NT2/D1 (cell line): ENCODE data around the gene REPS1.

Experiments
- DNase-seq: peaks from one replicate; pipeline ENCODE4 v3.0.0-alpha.2; 2011; ENCODE audit warnings: low read depth, low spot score
- H3K27me3 ChIP-seq: 2 replicates; pipeline ENCODE4 v1.6.0; 2011; ENCODE audit warnings: mild to moderate bottlenecking; ENCODE audit not compliant: insufficient read length, insufficient read depth
- H3K36me3 ChIP-seq: 2 replicates; pipeline ENCODE4 v1.6.1; 2011; ENCODE audit warnings: mild to moderate bottlenecking, low read length, mixed read lengths; ENCODE audit not compliant: insufficient read depth, insufficient read length
- H3K4me1 ChIP-seq: 2 replicates; pipeline ENCODE4 v1.5.1; 2011; ENCODE audit not compliant: insufficient read depth, insufficient read length
- H3K4me3 ChIP-seq: 2 replicates; pipeline ENCODE4 v1.5.1; 2011; ENCODE audit warnings: low read depth; ENCODE audit not compliant: insufficient read length
- H3K9ac ChIP-seq: 2 replicates; pipeline ENCODE4 v1.6.0; 2011; ENCODE audit warnings: low read depth; ENCODE audit not compliant: insufficient read length
- H3K9me3 ChIP-seq: 2 replicates; pipeline ENCODE4 v1.5.1; 2011; ENCODE audit warnings: mild to moderate bottlenecking, low read length; ENCODE audit not compliant: insufficient read depth
- SUZ12 ChIP-seq: IDR thresholded peaks from 2 replicates; pipeline ENCODE4 v1.6.1; 2011; ENCODE audit not compliant: insufficient read length, insufficient read depth; ENCODE audit errors: extremely low read depth
- YY1 ChIP-seq: IDR thresholded peaks from 2 replicates; pipeline ENCODE4 v1.6.1; 2011; ENCODE audit not compliant: insufficient read length, insufficient read depth
- ZNF274 ChIP-seq: IDR thresholded peaks from 2 replicates; pipeline ENCODE4 v1.6.1; 2011; ENCODE audit warnings: mild to moderate bottlenecking, low read depth, low read length

REPS1 gene

DNA sequence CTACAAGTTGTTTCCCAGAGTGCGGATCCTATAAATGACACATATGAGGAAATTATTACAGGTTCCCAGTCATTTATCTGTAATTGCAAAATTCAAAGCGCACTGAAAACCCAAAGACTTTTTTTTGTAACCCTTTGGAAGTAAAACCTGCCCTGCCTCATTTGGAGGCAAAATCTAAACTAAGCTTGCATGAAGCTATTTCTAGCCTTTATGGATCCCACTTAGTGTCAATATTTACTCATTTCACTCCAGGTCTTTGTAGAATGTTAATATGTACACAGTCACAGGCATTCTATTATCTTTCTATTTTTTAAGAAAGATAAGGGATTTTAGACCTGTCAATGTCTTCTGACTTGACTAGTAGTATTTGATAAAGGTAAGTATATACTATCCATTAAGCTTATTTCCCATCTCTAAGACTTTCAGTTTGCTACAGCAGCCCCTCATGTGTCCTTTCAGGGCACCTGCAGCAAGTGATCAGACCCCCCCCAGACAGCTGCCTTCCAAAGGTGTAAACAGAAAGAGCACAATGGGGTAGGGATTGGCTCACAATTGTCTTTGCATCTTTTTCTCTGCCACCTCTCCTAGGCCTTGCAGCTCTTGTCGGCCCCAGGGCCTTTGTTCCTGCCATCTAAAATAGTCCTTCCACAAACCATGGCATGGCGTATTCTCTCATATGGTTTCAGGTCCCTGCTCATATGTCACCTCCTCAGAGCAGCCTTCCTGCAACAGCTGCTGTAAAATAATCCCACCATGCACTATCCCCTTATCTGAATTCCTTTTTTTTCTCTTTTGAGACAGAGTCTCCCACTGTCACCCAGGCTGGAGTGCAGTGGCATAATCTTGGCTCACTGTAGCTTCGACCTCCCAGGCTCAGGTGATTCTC, 1.3 kb upstream of the REPS1 start:
- Histone ChIP-seq H3K36me3 (no peaks in the 10 kb centered on the region), H3K9me3 (no peaks in the 10 kb centered on the region), H3K27me3 (no peaks in the 10 kb centered on the region), H3K9ac (no peak overlapping the region), H3K4me1 (no peaks in the 10 kb centered on the region), H3K4me3 (no peak overlapping the region)
- TF ChIP-seq YY1: no peak
- TF ChIP-seq ZNF274: no peak
- TF ChIP-seq SUZ12: no peak
- no peak for DNase-seq

DNA sequence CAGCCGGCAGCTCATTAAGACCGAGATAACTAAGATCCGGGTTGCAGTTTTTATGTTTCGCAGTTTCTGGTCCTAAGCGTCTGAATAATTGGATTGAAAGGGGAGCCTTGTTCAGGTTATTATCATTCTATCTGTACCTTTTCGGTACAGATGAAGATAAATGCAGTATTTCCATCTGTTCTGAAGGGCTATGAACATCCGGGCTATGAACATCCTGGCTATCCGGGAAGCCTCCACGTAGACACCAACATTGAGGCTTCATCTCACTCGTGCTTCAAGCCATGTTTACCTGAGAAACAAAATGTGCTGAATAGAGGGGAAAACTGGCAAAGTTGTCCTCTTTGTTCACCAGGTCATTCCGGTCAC, 399 bp upstream of the REPS1 start:
- no peak for DNase-seq
- H3K36me3 ChIP-seq: no peaks in the 10 kb centered on the region
- H3K4me1 ChIP-seq: no peaks in the 10 kb centered on the region
- no peaks in the 10 kb centered on the region for H3K9me3 ChIP-seq
- H3K9ac ChIP-seq: peak overlapping the region; percentile 32
- H3K27me3 ChIP-seq: no peaks in the 10 kb centered on the region
- TF ChIP-seq YY1 (no peak), SUZ12 (no peak), ZNF274 (no peak)
- H3K4me3 ChIP-seq: no peak overlapping the region

DNA sequence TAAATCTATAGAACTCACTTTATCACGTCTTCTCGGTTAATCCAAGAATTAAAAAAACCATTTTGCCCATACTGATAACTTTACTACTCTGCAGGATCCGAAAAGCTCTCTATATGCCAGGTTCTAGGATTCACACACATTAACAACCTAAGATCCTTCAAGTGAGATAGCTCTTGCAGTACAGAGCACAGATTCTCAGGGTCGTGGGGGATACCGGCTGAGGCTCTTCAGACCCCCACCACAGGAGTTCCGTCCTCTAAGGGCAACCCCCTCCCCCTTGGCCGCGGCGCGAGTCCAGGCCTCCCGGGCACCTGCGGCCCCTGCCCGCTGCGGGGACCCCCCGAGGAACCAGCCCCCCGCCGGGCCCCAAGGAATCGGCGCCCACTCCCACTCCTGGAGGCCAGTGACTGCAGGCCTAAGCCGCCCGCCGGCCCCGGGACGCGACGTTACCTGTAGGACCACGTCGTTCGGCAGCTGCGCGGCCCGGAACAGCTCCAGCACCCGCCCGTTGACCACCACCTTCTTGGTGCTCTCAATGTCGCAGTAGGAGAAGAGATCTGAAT, 892 bp downstream of the REPS1 start:
- no peak for DNase-seq
- TF ChIP-seq YY1 (no peak), ZNF274 (no peak), SUZ12 (no peak)

GRCh38 chr6:138986578-138986977, 1.5 kb downstream of the REPS1 start:
- H3K4me1 ChIP-seq: no peaks in the 10 kb centered on the region
- H3K9ac ChIP-seq: peak overlapping the region; percentile 92
- no peaks in the 10 kb centered on the region for H3K9me3 ChIP-seq
- DNase-seq: no peak
- H3K36me3 ChIP-seq: no peaks in the 10 kb centered on the region
- H3K4me3 ChIP-seq: peak overlapping the region; percentile 88
- H3K27me3 ChIP-seq: no peaks in the 10 kb centered on the region
- TF ChIP-seq SUZ12: no peak
- no peak for TF ChIP-seq ZNF274
- no peak for TF ChIP-seq YY1

More for the DNA sequence above, 892 bp downstream of the REPS1 start:
- Histone ChIP-seq H3K9me3 (no peaks in the 10 kb centered on the region), H3K4me1 (no peaks in the 10 kb centered on the region), H3K4me3 (peak overlapping the region; percentile 88), H3K9ac (peak overlapping the region; percentile 92), H3K36me3 (no peaks in the 10 kb centered on the region), H3K27me3 (no peaks in the 10 kb centered on the region)

GRCh38 chr6:138981416-138981815, 6.6 kb downstream of the REPS1 start:
- Histone ChIP-seq H3K27me3 (no peaks in the 10 kb centered on the region), H3K36me3 (no peaks in the 10 kb centered on the region), H3K9ac (no peak overlapping the region), H3K9me3 (no peaks in the 10 kb centered on the region), H3K4me1 (peaks cover 3% of the 10 kb centered on the region), H3K4me3 (no peak overlapping the region)
- DNase-seq: no peak
- TF ChIP-seq SUZ12 (no peak), ZNF274 (no peak), YY1 (no peak)

DNA sequence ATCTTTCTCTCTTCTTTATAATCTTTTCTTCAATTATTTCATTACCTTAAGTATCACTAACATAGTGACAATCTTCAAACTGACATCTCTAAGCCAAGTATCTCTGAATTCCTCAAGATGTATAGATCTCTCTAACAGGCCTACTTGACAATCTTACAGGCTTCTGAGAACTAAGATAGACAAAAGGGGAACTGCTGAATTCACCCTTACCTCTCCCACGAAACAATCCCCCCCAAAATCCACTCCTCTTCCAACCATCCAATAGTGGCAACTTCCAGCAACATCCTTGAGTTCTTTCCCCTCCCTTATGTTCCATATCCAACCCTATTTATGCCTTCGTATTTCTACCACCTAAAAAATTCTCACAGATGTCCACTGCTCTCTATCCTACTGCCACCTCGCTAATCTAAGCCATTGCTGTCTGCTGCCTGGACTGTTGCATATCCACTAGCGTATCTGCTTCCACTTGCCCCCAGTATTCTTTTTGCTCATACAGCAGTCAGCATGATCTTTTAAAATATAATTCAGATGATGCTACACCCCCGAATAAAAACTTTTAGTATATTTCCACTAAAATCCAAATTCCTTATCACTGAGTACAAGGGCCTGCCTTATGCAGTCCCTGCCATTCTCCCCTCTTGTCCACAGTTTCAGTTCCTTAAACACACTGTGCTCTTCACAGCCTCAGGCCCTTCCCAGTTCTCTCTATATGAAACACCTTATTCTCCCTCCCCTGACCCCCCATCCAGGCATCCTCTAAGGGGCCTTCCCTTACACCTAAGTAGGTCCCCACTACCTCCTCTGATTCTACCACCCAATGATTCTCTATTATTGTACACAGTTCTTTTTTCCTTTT, 8.0 kb downstream of the REPS1 start:
- H3K4me1 ChIP-seq: peaks cover 3% of the 10 kb centered on the region

DNA sequence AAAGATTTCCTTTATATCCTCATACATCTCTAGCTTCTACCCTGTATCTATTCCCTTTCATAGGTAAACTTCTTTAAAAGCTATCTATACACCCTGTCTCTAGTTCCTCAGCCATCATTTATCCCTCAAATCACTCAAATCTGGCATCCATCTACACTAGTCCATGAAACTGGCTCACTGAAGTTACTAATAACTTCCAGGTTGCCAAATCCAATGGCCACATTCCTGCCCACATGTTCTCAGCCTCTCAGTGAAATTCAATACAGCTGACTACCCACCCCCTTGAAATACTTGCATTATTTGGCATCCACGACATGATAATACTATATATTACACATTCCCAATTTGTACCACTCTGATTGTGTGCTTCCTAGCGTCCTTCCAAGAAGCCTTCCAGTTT, 8.7 kb downstream of the REPS1 start:
- no peaks in the 10 kb centered on the region for H3K27me3 ChIP-seq
- TF ChIP-seq YY1 (no peak), SUZ12 (no peak)
- no peaks in the 10 kb centered on the region for H3K36me3 ChIP-seq
- no peaks in the 10 kb centered on the region for H3K9me3 ChIP-seq
- H3K9ac ChIP-seq: no peak overlapping the region
- DNase-seq: no peak
- H3K4me3 ChIP-seq: no peak overlapping the region
- peaks cover 3% of the 10 kb centered on the region for H3K4me1 ChIP-seq

More for the DNA sequence above, 8.0 kb downstream of the REPS1 start:
- Histone ChIP-seq H3K4me3 (no peak overlapping the region), H3K36me3 (no peaks in the 10 kb centered on the region), H3K9me3 (no peaks in the 10 kb centered on the region), H3K27me3 (no peaks in the 10 kb centered on the region), H3K9ac (no peak overlapping the region)
- DNase-seq: no peak
- TF ChIP-seq ZNF274 (no peak), YY1 (no peak), SUZ12 (no peak)
